Measurements from ENCODE around the gene MAS1.
"Not testable (repeated sequence)": the region's sequence is repeated elsewhere in the genome, so short reads cannot be mapped to it uniquely, and the experiment has no call there.

Gene MAS1

GRCh38 chr6:159890792-159891191 is at the start of gene MAS1:
TSS of gene MAS1 (plus strand) at chr6:159890988. CDS start at chr6:159906956, 15,968 bp downstream.
- no peak for DNase-seq (ENCODE audit: low read depth in 2 of 2, low spot score in 1 of 2)

GRCh38 chr6:159842035-159842434 is 48.8 kb upstream of the MAS1 start:
- no peak for DNase-seq (ENCODE audit: low read depth in 2 of 2, low spot score in 1 of 2)

- DNase-seq (ENCODE audit: low read depth in 2 of 2, low spot score in 1 of 2), result no peak
Observed at GRCh38 chr6:159844737-159845645, 45.8 kb upstream of the MAS1 start.

GRCh38 chr6:159848552-159848951 is 42.2 kb upstream of the MAS1 start:
- DNase-seq (ENCODE audit: low read depth in 2 of 2, low spot score in 1 of 2), result not testable (repeated sequence)

- not testable (repeated sequence) for DNase-seq (ENCODE audit: low read depth in 2 of 2, low spot score in 1 of 2)
Observed at GRCh38 chr6:159849851-159850250, 40.9 kb upstream of the MAS1 start.

GRCh38 chr6:159852877-159853276 is 37.9 kb upstream of the MAS1 start:
- DNase-seq (ENCODE audit: low read depth in 2 of 2, low spot score in 1 of 2), result no peak

- no peak for DNase-seq (ENCODE audit: low read depth in 2 of 2, low spot score in 1 of 2)
Observed at GRCh38 chr6:159853754-159854153, 37.0 kb upstream of the MAS1 start.

GRCh38 chr6:159854959-159855358 is 35.8 kb upstream of the MAS1 start:
- no peak for DNase-seq (ENCODE audit: low read depth in 2 of 2, low spot score in 1 of 2)

GRCh38 chr6:159858259-159858658 is 32.5 kb upstream of the MAS1 start:
- no peak for DNase-seq (ENCODE audit: low read depth in 2 of 2, low spot score in 1 of 2)

GRCh38 chr6:159860482-159860881 is 30.3 kb upstream of the MAS1 start:
- DNase-seq (ENCODE audit: low read depth in 2 of 2, low spot score in 1 of 2), result no peak

- DNase-seq (ENCODE audit: low read depth in 2 of 2, low spot score in 1 of 2), result no peak
Observed at GRCh38 chr6:159862103-159862502, 28.7 kb upstream of the MAS1 start.

- not testable (repeated sequence) for DNase-seq (ENCODE audit: low read depth in 2 of 2, low spot score in 1 of 2)
Observed at GRCh38 chr6:159863341-159863740, 27.4 kb upstream of the MAS1 start.

- DNase-seq (ENCODE audit: low read depth in 2 of 2, low spot score in 1 of 2), result no peak
Observed at GRCh38 chr6:159865226-159865920, 25.4 kb upstream of the MAS1 start.

GRCh38 chr6:159866286-159867247 is 24.2 kb upstream of the MAS1 start:
- no peak for DNase-seq (ENCODE audit: low read depth in 2 of 2, low spot score in 1 of 2)

GRCh38 chr6:159871241-159871640 is 19.5 kb upstream of the MAS1 start:
- no peak for DNase-seq (ENCODE audit: low read depth in 2 of 2, low spot score in 1 of 2)

- no peak for DNase-seq (ENCODE audit: low read depth in 2 of 2, low spot score in 1 of 2)
Observed at GRCh38 chr6:159871906-159872305, 18.9 kb upstream of the MAS1 start.

- DNase-seq (ENCODE audit: low read depth in 2 of 2, low spot score in 1 of 2), result no peak
Observed at GRCh38 chr6:159874435-159874834, 16.4 kb upstream of the MAS1 start.

GRCh38 chr6:159875194-159875593 is 15.6 kb upstream of the MAS1 start:
- no peak for DNase-seq (ENCODE audit: low read depth in 2 of 2, low spot score in 1 of 2)

- DNase-seq (ENCODE audit: low read depth in 2 of 2, low spot score in 1 of 2), result no peak
Observed at GRCh38 chr6:159876242-159876641, 14.5 kb upstream of the MAS1 start.

- no peak for DNase-seq (ENCODE audit: low read depth in 2 of 2, low spot score in 1 of 2)
Observed at GRCh38 chr6:159877256-159877808, 13.5 kb upstream of the MAS1 start.

- no peak for DNase-seq (ENCODE audit: low read depth in 2 of 2, low spot score in 1 of 2)
Observed at GRCh38 chr6:159878341-159878740, 12.4 kb upstream of the MAS1 start.

Measured in stimulated activated CD8-positive, alpha-beta memory T cell treated with anti-CD3 and anti-CD28 coated beads, Interleukin-4, amount 100 ng/mL, for 1 hour (primary cell).